GM19193 (cell line): Measurements from ENCODE around the gene PLAA.

Experiments
- POLR2A ChIP-seq: IDR thresholded peaks from 4 replicates; pipeline ENCODE4 v1.6.1; 2011; ENCODE audit not compliant: insufficient read depth, insufficient read length; ENCODE audit errors: extremely low read depth

The PLAA gene

GRCh38 chr9:26892251-26893029, 54.6 kb downstream of the PLAA start, which contains the start of gene CAAP1:
Gene CAAP1, minus strand, starts transcription at chr9:26892802. Its CDS starts 87 bp downstream, at chr9:26892715.
- TF ChIP-seq POLR2A = peak; percentile 95

- no peak for TF ChIP-seq POLR2A
These were observed 55.3 kb downstream of the PLAA start for GRCh38 chr9:26891726-26892125.

- no peak for TF ChIP-seq POLR2A
These were observed 58.8 kb downstream of the PLAA start for GRCh38 chr9:26888271-26888670.

- TF ChIP-seq POLR2A = no peak
These were observed 64.9 kb downstream of the PLAA start for GRCh38 chr9:26882154-26882553.

- no peak for TF ChIP-seq POLR2A
These were observed 66.8 kb downstream of the PLAA start for GRCh38 chr9:26880262-26880661.

GRCh38 chr9:26870292-26870691, 76.8 kb downstream of the PLAA start:
- TF ChIP-seq POLR2A = no peak

- no peak for TF ChIP-seq POLR2A
These were observed 84.0 kb downstream of the PLAA start for GRCh38 chr9:26863074-26863473.

- no peak for TF ChIP-seq POLR2A
These were observed 90.5 kb downstream of the PLAA start for GRCh38 chr9:26856413-26857032.
